Measurements from ENCODE around the gene LILRA1.

The LILRA1 gene

DNA sequence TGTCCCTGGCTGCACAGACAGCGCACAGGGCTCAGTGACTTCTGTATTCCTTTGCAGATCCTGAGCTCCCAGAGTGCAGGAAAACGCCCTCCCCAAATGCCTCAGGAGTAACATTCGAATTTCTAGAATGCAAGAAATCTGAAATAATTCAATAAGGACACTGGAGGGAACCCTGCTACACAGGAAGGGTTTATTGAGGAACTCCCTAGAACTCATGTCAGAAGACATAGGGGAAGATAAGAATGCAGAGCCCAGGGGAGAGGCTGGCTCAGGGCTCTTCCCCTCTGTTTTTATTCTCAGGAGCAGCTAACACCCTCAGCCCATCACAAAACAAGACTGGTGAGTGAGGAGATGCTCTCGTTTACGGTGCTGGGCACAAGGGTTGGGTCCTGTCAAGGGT is 6.8 kb downstream of the LILRA1 start:
- no peaks in the 10 kb centered on the region for H3K36me3 Mint-ChIP-seq (ENCODE audit: low read depth)
- H3K4me3 Mint-ChIP-seq, result no peak overlapping the region
- H3K9me3 Mint-ChIP-seq, result peaks cover 78% of the 10 kb centered on the region
- DNase-seq, result no peak
- no peaks in the 10 kb centered on the region for H3K27me3 Mint-ChIP-seq (ENCODE audit: low read depth, poor library complexity)
- no peaks in the 10 kb centered on the region for H3K4me1 Mint-ChIP-seq
- TF ChIP-seq, protein P1, sequence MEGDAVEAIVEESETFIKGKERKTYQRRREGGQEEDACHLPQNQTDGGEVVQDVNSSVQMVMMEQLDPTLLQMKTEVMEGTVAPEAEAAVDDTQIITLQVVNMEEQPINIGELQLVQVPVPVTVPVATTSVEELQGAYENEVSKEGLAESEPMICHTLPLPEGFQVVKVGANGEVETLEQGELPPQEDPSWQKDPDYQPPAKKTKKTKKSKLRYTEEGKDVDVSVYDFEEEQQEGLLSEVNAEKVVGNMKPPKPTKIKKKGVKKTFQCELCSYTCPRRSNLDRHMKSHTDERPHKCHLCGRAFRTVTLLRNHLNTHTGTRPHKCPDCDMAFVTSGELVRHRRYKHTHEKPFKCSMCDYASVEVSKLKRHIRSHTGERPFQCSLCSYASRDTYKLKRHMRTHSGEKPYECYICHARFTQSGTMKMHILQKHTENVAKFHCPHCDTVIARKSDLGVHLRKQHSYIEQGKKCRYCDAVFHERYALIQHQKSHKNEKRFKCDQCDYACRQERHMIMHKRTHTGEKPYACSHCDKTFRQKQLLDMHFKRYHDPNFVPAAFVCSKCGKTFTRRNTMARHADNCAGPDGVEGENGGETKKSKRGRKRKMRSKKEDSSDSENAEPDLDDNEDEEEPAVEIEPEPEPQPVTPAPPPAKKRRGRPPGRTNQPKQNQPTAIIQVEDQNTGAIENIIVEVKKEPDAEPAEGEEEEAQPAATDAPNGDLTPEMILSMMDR (IDR thresholded peaks at IDR 0.05), result no peak
- H3K27ac Mint-ChIP-seq, result no peak overlapping the region

DNA sequence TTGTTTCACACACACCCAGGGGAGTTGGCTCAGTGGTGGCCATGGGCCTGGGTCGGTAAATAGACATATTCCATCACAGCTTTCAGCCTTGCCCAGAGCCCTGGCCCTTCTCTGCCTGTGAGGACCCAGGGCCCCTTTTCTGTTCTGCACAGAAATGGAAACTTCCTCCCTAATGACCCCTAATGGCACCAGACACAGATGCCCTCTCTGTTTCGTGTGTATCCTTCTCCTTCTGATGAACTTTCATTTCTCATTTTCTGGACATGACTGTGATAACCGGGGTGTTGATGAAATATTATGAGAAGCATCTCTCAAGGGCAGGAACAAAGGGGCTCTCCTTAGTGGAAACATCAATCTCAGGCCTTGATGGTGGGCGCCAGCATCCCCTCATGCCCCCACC is 12.8 kb downstream of the LILRA1 start:
- Mint-ChIP-seq H3K27me3 (ENCODE audit: low read depth, poor library complexity) (no peaks in the 10 kb centered on the region), H3K36me3 (ENCODE audit: low read depth) (no peaks in the 10 kb centered on the region), H3K27ac (no peak overlapping the region), H3K4me3 (no peak overlapping the region), H3K4me1 (no peaks in the 10 kb centered on the region), H3K9me3 (peaks cover 90% of the 10 kb centered on the region)
- TF ChIP-seq, protein P1 (IDR thresholded peaks at IDR 0.05), result no peak
- DNase-seq, result no peak

DNA sequence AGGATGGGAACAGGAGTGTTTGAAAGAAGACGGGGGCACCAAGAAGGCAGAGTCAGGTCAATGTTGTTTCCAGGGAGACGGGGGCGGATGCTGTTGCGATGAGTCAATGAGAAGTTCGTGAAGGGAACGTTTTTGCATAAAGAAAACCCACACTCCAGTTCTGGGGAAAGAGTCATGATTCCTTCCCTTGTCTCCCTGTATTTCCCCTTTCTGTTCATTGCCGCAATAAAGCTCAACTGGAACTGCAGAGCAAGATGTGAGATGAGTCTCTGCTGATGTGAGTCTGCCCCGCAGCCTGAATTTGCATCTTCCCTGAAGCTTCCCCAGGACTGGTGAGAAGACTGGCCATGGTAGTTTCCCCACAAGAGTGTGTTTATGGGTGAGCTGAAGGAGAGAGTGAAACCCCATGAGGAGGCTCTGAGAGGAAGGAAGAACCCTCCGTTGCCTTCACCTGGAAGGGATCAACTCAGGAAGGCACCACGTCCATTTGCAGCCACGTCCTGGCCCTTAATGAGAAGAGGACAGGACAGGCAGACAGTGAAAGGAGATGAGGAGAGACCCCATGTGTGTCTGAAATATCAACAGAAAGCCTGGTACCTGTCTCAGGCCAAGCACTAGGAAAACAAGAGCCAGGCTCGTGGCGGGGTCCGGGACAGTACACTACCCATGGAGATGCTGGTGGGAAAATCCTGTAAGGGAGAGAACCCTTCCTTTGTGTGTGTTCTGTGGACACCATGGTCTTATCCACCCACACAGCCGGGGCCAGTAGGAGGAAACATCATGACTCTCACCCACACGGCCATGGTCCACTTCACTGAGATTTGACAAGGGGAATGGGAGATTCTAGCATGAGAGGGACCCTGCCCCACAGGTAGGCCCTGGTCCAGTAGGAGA is 13.7 kb downstream of the LILRA1 start:
- Mint-ChIP-seq H3K27me3 (ENCODE audit: low read depth, poor library complexity) (no peaks in the 10 kb centered on the region), H3K4me3 (no peak overlapping the region), H3K4me1 (no peaks in the 10 kb centered on the region), H3K27ac (no peak overlapping the region), H3K36me3 (ENCODE audit: low read depth) (no peaks in the 10 kb centered on the region), H3K9me3 (peaks cover 91% of the 10 kb centered on the region)
- no peak for DNase-seq
- TF ChIP-seq, protein P1 (IDR thresholded peaks at IDR 0.05), result no peak

- no peaks in the 10 kb centered on the region for H3K4me1 Mint-ChIP-seq
- H3K4me3 Mint-ChIP-seq, result no peak overlapping the region
- DNase-seq, result no peak
- H3K36me3 Mint-ChIP-seq (ENCODE audit: low read depth), result no peaks in the 10 kb centered on the region
- no peaks in the 10 kb centered on the region for H3K27me3 Mint-ChIP-seq (ENCODE audit: low read depth, poor library complexity)
- TF ChIP-seq, protein P1 (IDR thresholded peaks at IDR 0.05), result no peak
- no peak overlapping the region for H3K27ac Mint-ChIP-seq
- peaks cover 92% of the 10 kb centered on the region for H3K9me3 Mint-ChIP-seq
Observed at GRCh38 chr19:54607785-54608150, 14.3 kb downstream of the LILRA1 start.

- Mint-ChIP-seq H3K27ac (no peak overlapping the region), H3K27me3 (ENCODE audit: low read depth, poor library complexity) (no peaks in the 10 kb centered on the region), H3K4me1 (no peaks in the 10 kb centered on the region), H3K36me3 (ENCODE audit: low read depth) (no peaks in the 10 kb centered on the region), H3K9me3 (peaks cover 94% of the 10 kb centered on the region), H3K4me3 (no peak overlapping the region)
- DNase-seq, result no peak
- TF ChIP-seq, protein P1 (IDR thresholded peaks at IDR 0.05), result no peak
Observed at GRCh38 chr19:54608205-54608604, 14.8 kb downstream of the LILRA1 start.

DNA sequence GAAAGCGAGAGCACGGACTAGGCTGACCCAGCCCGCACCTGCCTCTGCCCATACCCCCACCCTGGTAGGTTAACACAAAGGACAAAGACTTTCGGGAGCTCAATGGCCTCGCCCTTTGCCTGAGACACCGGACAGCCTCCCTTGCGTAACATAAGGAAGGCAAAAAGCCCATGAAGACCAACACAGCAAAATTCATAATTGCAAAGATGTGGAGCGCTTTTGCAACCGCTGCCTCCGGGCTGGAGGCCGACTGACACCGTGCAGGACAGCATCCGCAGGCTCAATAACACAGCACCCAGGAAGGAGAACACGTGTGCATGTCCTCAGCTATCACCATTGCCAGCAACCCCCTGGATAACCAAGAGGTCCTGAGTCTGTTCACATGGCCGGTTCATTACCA is 15.4 kb downstream of the LILRA1 start:
- H3K4me1 Mint-ChIP-seq, result no peaks in the 10 kb centered on the region
- DNase-seq, result no peak
- no peaks in the 10 kb centered on the region for H3K36me3 Mint-ChIP-seq (ENCODE audit: low read depth)
- H3K4me3 Mint-ChIP-seq, result no peak overlapping the region
- no peak overlapping the region for H3K27ac Mint-ChIP-seq
- peaks cover 96% of the 10 kb centered on the region for H3K9me3 Mint-ChIP-seq
- TF ChIP-seq, protein P1 (IDR thresholded peaks at IDR 0.05), result no peak
- H3K27me3 Mint-ChIP-seq (ENCODE audit: low read depth, poor library complexity), result no peaks in the 10 kb centered on the region

Measured in nephron progenitor cell (in vitro differentiated cells).